Activated naive CD4-positive, alpha-beta T cell treated with Interleukin-2 at 50 U/mL for 16 hours (primary cell): ENCODE results near the gene DUSP22.
"Not testable (repeated sequence)": the region's sequence is repeated elsewhere in the genome, so short reads cannot be mapped to it uniquely, and the experiment has no call there.

Experiments used
- DNase-seq: peaks from one replicate; pipeline ENCODE4 v3.0.0-alpha.2; 2020

Gene DUSP22

DNA sequence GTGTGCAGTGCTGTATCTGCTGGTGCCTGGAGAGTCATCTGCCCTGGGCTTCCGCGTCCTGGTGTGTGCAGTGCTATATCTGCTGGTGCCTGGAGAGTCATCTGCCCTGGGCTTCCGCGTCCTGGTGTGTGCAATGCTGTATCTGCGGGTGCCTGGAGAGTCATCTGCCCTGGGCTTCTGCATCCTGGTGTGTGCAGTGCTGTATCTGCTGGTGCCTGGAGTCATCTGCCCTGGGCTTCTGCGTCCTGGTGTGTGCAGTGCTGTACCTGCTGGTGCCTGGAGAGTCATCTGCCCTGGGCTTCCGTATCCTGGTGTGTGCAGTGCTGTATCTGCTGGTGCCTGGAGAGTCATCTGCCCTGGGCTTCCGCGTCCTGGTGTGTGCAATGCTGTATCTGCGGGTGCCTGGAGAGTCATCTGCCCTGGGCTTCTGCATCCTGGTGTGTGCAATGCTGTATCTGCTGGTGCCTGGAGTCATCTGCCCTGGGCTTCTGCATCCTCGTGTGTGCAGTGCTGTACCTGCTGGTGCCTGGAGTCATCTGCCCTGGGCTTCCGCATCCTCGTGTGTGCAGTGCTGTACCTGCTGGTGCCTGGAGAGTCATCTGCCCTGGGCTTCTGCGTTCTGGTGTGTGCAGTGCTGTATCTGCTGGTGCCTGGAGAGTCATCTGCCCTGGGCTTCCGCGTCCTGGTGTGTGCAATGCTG, 33.0 kb downstream of the DUSP22 start:
- DNase-seq = not testable (repeated sequence)

- DNase-seq = not testable (repeated sequence)
Observed at GRCh38 chr6:326066-326465, 33.8 kb downstream of the DUSP22 start.

- DNase-seq = no peak
Observed at GRCh38 chr6:326896-327537, 34.7 kb downstream of the DUSP22 start.

DNA sequence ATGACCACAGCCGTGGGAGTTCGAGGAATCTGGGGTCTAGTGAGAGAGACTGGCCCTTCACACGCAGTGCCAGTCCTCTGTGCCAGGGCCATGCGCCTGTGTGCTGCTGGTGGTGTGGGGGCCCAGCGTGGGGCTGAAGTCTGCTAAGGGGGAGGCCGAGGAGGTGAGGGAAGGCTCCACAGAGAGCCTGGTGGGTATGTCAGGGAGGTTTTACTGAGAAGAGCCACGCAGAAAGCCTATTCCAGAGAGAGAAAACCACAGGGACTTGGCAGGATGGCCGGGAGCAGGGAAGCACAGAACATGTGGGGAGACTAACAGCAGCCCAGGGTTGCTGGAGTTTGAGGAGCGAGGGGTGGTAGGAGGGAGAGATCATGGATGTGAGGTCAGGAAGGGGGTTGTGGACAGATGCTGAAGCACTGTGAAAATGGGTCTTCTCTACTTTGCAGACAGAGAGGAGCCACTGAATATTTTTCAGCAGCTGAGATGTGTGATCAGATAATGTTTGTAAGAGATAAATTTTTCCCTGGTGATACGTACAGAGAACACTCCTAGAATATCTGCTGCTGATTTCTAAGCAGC, 35.3 kb downstream of the DUSP22 start:
- DNase-seq = no peak

GRCh38 chr6:328136-328670, 35.9 kb downstream of the DUSP22 start:
- peak; percentile 22 for DNase-seq

- DNase-seq = no peak
Observed at GRCh38 chr6:328924-329323, 36.6 kb downstream of the DUSP22 start.

GRCh38 chr6:329888-330691, 37.8 kb downstream of the DUSP22 start:
- no peak for DNase-seq

- no peak for DNase-seq
Observed at GRCh38 chr6:330948-331347, 38.7 kb downstream of the DUSP22 start.

DNA sequence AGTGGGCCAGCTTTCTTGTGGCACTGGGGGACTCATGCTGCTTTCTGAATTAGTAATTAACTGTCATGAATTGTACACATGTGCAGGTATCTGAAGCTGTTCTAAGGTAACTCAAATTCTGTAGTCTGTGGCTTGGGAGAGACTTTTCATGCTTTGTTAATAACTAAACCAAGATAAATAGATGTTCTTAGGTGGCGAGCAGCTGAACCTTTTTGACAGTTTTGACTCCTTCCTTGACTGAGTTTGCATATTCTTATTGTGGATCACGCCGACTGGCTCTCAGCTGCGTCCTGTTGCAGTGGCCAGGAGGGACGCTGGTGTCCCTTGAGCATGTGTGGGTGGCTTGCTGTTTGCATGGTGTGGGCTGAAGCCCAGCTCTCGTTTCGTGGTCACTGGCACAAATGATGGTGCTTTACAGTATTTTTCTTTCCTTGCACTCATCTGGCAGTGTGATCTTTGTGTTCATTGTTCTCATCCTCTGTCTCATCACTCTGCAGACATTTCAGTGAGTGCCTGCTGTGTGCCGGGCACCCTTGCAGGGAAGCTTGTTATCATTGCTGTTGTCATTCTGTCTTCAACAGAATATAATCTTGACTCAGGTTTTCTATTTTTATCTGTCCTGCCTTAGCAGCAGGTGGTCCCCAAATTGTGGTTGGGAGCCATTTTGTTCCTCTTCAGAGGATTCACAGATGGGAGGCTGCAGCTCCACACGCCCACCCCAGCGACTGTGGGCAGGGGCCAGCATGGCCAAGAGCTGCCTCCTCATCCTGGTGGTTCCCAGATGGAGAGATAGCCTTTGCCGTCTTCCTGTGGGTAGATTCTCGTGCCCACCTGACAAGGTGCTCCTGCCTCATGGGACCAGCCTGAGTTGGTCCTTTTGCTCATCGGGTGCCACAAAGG, 39.6 kb downstream of the DUSP22 start:
- DNase-seq = no peak

- DNase-seq = no peak
Observed at GRCh38 chr6:332671-333070, 40.4 kb downstream of the DUSP22 start.

- no peak for DNase-seq
Observed at GRCh38 chr6:333379-334002, 41.2 kb downstream of the DUSP22 start.

DNA sequence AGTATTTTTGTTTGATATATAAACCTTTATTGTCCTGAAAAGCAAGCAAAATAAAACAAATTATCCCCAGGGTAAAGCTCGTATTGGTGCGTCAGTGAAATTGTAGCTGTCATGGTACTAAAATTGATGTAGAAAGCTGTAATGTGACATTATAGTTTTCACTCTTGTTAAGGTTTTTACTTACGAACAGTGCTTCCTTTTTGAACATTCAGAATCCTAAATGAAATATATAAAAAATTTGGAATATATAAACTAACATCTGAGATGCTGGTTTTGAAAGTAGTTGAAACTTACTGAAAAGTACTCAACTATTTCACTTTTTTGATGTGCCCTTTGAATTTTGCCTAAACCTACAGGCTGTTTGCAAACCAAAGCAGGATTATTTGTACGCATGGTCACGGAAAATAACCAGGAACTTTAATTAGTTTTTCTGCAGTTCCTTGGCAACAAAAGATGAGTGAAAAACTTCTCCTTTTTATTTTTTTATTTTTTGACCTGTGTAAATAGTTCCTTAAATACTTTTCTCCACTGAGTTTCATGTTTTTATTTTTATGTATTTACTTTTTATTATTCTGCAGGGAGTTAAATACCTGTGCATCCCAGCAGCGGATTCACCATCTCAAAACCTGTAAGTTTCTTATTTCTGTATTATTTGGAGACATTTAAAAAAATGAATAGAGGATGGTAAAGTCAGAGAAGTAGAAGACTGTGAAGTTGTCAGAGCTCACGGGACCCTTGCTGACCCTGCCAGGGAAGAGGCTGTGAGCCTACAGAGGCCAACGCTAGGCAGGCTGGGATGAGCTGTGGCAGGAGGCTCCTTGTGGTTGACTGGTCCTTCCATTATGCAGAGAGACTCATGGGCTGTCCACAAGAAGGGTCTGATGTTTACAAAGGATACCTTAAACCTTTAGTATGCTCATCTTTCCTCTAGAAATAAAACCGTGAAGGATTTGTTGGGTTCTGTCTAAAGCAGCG, 42.5 kb downstream of the DUSP22 start:
- DNase-seq = no peak

DNA sequence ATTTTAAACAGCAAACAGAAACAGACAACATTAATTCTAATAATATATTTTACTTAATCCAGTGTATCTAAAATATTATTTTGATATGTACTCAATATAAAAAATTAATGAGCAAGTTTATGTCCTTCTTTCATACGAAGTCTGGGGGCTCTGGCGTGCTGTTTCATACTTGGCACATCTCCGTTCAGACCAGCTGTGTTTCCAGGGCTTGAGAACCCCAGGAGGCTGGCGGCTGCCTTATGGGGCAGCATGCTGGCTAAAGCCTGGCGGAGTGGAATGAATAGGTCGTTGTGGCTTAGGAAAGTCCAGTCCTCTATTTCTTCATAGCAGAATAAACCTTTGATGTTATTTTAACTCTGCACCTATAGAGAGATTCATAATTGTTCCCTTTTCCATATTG, 43.3 kb downstream of the DUSP22 start:
- no peak for DNase-seq

DNA sequence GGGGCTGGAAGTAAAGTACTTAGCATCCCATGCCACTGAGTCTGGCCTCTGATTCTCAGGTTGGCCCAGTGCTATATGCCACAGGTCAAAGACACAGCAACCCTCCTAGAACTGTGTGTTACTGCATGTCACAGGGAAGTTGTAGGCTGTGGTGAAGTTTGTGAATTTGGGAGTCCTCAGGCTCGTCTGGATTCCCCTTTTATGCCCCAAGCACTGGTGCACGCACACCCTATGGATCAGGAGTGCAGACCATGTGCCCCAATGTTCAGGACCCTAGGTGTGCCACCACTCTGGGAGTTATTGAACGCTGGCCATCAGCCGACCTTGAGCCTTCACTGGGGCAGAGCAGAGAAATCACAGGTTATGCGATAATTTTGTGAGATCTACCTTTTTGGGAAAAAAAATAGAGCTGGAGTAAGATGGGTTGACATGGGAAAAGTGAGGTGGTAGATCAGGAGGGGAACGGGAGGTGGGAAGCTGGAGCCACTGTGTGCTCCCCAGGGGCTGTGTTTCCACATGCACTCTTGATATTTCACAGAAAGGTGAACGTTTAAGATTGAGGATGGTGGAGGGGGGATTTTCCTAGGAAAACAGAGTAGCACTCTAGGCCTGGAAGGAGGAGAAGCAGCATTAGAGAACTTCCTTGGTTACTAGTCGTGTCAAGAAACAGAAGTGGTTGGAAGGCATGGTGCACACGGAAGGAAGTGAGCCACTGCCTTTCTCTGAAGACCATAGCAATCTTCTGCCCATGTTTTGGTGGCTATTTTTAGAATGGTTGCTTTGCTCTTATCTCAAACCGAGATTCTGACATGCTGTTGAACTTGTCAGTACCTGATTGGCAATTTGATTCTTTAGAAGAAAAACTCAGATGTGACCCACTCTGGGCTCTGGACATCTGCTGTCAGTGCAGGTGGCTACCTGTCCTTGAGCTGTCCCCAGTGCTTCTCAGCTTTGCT, 44.1 kb downstream of the DUSP22 start:
- no peak for DNase-seq

DNA sequence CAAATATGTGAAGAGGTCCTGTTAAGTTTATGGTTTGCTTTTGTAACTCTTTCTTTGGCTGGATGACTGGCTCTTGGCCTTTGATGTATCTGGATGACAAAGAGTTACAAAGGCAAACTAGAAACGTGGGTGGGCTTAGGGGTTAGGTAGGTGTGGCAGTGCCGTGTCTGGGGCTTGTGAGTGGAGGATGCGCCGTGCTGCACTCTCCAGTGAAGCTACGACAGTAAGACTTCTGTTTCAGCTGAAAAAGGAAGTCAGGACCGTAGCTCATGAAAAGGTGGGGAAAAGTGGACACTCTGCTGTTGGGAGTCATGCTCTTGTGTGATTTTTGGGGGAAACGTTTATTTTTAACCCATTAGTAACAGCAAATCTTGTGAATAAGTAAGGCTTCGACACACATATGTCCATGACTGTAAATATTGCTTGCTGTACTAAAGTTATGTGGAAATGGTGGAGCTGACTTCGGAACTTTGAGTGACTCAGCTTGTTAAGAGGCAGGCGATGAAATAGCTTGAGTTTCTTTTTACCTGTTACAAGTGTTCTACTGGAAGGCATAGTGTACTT, 45.6 kb downstream of the DUSP22 start:
- no peak for DNase-seq

- no peak for DNase-seq
Observed at GRCh38 chr6:338815-339262, 46.6 kb downstream of the DUSP22 start.

DNA sequence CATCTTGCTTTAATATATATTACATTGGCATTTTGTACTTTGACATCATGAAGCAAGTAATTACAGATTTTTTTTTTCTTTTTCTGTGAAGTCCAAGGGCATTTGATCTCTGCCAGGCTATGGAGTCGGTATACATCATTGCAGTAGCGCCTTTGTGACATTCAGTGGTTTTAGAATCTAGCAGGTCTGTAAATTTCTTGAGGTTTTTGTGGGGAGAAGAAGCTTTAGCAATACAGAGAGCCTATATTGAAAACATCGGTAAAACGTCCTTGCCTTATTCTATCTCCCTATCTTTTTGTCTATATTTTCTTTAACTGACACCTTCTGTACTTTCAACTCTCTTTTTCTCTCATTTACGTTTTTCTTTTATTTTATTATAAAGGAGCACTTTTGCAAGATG, 47.2 kb downstream of the DUSP22 start:
- no peak for DNase-seq

DNA sequence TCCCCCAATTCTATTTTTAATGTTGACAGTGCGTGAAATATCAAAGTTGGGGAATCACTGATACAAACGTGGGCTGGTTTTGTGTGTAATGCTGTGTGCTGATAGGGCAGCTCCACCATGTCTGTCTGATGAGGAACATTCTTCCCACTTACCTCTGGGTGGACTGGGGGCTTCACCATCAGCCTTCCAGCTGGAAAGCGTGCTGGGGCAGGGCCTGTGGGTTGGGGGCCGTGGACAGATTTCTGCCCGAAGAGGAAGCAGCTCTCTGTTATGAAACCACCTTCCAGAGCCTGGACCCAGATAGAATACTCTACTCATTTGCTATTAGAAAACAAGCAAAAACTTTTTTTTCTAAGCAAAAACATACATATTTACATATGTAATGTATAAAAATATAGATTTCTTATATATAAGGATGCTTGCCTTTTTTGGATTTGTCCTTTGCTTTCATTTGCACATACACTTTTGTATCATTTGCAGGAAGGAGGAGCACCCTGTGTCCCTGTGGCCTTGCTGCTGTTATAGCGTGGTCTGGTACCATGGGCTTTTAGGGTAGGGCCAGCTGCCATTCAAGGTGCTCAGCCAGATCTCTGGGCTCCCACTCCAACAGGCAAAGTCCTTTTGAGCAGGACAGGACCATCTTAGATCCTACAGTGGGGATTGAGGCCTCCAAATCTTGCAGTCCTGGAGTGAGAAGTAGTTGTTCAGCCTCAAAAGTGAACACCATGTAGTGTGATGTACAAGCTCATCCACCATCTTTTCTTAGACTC, 48.1 kb downstream of the DUSP22 start:
- no peak for DNase-seq
